ENCODE measurements around the gene TRPM2.

DNA sequence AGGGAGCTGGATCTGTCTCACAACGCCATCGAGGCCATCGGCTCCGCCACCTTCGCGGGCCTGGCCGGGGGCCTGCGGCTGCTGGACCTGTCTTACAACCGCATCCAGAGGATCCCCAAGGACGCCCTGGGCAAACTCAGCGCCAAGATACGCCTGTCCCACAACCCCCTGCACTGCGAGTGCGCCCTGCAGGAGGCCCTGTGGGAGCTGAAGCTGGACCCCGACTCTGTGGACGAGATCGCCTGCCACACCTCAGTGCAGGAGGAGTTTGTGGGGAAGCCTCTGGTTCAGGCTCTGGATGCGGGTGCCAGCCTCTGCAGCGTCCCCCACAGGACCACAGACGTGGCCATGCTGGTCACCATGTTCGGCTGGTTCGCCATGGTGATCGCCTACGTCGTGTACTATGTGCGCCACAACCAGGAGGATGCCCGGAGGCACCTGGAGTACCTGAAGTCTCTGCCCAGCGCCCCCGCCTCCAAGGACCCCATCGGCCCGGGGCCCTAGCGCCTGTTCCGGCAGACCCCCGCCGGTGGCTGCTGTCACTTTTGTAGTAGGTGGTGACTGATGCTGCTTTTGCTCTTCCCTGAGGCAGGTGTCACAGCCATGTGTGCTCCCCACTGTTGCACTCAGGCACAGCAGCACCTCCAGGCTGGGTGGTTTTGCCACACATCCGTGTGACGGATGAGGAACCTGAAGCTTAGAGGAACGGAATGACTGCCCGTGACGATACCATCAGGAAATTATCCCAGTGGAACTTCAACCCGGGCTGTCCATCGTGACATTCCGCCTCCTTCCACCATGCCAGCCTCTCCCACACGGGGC is 103.7 kb downstream of the TRPM2 start:
- no peak for TF ChIP-seq POLR2AphosphoS5 (IDR thresholded peaks at IDR 0.05)
- TF ChIP-seq, protein P1, sequence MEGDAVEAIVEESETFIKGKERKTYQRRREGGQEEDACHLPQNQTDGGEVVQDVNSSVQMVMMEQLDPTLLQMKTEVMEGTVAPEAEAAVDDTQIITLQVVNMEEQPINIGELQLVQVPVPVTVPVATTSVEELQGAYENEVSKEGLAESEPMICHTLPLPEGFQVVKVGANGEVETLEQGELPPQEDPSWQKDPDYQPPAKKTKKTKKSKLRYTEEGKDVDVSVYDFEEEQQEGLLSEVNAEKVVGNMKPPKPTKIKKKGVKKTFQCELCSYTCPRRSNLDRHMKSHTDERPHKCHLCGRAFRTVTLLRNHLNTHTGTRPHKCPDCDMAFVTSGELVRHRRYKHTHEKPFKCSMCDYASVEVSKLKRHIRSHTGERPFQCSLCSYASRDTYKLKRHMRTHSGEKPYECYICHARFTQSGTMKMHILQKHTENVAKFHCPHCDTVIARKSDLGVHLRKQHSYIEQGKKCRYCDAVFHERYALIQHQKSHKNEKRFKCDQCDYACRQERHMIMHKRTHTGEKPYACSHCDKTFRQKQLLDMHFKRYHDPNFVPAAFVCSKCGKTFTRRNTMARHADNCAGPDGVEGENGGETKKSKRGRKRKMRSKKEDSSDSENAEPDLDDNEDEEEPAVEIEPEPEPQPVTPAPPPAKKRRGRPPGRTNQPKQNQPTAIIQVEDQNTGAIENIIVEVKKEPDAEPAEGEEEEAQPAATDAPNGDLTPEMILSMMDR (IDR thresholded peaks at IDR 0.05) = no peak

Measured in prostate gland (tissue), 2 donors.